HUDEP-2 (cell line): ENCODE measurements around the gene BOK.

Experiments used
- DNase-seq, 76 experiments: peaks; one replicate each; lab custom pipeline; 2025; ENCODE audit not compliant: unreplicated experiment in 76 of 76; lab: John Stamatoyannopoulos, UW

BOK gene

DNA sequence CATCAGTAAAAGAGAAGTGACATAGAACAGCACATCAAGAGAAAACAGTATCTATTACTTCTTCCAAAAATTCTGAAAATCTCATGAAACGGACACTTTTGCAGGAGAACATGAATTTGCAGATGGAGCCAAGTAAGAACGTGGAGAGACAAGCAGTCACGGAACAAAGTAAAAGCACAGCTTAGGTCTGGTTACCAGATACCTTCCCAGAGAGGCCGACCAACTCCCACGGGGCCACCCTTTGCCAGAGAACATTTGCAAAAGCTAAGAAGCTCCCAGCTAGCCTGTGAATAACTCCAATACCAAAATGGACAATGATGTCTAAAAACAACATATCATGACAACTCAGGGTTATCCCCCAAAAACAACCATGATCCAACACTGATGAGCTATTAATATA is 39.5 kb downstream of the BOK start:
- no peak for DNase-seq

DNA sequence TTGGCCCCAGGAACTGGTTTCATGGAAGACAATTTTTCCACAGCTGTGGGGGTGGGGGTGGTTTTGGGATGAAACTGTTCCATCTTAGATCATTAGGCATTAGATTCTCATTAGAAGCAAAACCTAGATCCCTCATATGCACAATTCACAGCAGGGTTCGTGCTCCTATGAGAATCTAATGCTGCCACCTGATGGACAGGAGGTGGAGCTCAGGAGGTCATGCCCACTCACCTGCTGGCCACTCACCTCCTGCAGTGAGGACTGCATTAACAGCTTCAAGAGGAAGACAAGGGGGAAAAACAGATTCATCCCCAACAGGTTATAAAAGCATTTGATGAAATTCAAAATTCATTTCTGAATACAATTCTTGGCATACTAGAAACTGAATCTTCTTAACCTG is 39.9 kb downstream of the BOK start:
- no peak for DNase-seq

DNA sequence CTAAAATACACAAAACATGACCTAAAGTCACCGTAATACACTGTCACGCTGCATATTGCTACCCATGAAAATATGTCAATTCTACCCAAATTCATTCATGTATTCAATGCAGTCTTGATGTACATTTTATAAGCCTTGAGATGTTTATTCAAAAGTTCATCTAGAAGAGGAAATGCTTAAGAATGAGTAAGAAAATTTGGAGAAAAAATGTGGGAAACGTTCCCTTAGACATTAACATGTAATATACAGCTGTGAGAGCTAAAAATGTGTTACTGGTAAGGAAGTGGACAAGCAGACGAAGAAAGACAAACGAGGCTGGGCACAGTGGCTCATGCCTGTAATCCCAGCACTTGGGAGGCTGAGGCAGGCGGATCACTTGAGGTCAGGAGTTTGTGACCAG is 41.1 kb downstream of the BOK start:
- DNase-seq = no peak

DNA sequence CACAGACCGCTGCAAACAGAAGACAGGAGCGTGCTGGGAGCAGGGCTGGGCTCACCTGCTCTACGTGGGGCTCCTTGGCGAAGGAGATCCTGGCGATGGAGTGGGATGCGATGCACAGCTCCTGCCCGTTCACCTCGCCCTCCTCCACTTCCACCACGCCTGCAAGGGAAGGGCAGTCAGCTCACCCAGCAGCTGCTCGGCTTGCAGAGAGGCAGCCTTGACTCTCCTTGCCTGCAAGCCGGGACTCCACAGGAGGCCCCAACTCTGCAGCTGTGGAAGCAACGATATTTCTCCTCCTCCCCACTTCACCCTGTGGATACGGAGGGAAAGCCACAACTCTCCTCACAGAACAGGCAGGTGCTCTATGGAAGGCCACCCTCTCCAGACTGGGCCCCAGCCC is 43.3 kb downstream of the BOK start:
- no peak for DNase-seq

DNA sequence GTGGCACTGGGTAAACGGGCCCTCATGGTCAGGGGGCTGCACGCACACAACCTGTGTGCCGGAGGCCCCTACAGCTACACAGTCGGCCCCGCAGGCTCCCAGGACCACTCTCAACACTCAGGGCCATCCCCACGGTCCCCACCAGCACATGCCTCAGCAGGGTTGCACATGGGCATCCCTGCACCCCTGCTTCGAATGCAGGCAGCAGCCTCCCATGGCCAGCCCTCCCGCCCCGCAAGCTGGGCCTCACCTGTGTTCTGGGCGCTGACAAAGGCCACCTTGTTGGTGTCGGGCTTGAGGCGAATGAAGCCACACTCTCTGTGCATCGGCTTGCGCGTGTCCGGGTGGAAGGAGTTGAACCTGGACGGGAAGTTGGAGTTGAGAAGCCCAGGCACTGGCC is 44.2 kb downstream of the BOK start:
- DNase-seq = no peak

DNA sequence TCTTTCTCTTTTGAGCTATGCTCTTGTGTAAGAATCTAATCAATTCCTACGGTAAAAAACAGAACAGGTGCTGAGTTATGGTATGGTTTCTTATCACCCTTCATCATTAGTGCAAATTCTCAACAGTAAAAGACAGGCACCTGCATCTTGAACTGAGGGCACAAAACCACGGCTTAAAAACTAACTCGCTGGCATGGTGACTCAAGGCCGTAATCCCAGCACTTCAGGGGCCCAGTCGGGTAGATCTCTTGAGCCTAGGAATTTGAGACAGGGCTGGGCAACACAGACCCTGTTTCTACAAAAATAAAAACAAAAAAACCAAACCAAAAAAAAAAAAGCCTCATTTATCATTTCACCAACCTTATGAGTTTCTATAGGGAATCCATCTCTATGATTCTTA is 45.1 kb downstream of the BOK start:
- no peak for DNase-seq

DNA sequence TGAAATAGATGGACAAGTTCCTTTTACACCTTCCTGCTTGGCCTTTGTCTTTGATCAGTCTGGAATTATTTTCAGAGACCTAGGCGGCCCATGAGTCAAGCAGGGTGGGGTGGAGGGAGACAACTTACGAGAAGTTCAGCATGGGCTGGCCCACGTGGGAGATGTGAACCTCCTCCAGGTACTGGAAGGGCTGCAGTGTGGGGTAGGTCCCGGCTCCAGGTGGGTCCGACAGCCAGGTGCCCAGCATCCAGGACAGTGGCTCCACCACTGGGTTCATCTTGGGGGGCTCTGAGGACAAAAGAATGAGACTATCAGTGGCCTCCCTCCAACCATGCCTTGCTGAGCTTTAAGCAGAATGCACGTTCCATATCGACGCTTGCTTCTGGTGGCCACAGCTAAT is 47.6 kb downstream of the BOK start:
- no peak for DNase-seq

DNA sequence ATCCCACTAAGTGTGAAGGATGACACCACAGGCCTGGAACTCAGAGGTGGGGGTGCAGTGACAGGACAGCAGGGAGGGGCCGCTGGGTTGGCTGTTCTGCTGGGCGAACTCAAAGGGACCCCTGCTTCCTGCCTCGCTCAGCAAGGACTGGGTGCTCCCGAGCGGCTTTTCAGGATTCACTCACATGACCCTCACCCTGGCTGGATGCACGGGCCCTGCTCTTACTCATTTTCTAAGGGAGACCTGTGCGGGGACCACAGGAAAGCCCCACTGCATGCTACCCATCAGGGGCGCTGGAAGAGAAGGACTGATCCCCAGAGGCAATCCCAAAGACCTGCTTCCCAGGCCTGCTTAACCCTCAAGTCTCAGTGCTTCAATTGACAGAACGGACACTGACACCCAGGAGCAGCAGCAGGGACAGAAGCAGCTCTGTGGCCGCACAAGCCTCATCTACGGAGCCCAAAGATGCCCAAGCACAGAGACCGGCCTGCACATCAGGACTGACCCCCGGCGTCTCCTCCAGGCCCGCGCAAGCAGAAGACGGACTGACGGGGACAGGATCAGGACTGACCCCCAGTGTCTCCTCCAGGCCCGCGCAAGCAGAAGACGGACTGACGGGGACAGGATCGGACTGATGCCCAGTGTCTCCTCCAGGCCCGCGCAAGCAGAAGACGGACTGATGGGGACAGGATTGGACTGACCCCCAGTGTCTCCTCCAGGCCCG is 48.8 kb downstream of the BOK start:
- DNase-seq = no peak

DNA sequence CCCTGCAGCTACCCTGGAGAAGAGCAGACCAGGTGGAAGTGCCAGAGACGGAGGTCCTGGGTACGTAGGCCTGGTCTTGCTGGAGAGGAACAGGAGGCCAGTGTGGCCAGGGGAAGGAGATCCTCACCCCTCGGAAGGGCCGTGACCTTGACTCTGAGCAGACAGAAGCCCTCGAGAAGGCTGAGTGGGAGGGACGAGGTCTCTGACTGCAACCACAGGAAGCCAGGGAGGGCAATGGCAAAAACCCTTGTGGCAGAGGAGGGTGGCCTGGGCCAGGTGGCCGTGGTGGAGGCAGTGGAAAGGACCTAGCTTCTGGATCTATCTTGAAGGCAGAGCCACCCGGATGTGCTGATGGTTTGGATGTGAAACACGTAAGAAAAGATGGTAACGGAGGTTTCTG is 50.3 kb downstream of the BOK start:
- no peak for DNase-seq

DNA sequence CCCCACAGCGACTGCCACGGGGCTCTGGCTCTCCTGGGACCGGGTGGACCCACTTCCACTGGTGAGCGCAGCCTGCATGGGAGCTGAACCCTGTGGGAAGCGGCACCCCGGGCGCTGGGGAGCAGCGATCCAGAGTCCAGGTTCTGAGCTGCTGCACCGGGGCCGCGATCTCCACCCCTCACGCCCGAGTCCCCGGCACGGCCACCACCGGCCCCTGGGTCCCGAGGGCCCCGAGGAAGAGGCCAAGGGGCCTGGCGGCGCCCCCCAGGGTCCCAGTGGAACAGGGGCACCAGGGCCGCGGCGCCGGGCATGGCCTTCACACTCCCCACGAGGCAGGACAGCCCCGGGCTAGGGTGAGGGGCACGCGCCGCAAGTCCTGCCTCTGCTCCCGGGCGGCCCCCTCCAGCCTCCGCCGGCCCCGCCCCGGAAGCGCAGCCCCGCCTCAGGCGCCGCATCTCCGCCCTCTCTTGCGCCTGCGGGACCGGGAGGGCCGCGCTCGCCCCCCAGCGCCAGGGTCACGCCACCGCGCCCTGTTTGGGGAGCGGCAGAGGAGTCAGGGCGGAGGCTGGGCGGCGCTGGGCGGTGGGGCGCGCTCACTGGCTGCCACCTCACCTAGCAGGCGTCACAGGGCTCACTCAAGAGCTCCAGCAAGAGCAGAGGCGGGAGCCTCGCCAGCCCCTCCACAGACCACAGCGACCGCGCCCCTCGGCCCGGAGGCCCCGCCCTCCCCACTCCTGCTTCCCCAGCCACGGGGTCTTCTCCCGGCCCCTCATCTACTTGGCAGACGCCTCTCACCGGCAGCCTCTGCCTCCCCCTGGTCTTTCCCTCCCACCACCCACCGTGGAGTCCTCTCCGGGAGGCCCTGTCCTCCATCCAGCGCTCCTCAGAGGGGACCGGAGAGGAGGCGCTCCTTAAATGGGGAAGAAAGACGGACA is 51.6 kb downstream of the BOK start:
- DNase-seq = peak in 74 of 76 experiments; percentile 20 to 97 (median 87)

DNA sequence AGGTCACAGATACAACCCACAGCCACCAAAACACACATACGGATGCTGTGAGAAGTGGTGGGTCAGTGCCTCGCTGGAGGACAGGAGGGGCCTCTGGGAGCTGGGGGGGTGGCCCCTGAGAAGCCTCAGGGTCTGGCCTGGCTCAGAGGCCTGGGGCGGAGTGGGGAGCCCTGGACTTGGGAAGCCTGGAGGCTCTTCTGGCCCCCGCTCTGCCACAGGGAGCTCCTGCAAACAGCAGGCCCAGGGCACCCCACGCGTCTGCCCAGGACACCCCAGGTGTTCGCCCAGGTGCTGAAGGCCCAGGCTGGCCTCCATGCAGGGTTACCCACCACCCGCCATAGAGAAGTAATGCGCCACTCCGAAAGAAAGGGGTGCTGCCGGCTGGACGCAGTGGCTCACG is 52.5 kb downstream of the BOK start:
- DNase-seq = no peak

DNA sequence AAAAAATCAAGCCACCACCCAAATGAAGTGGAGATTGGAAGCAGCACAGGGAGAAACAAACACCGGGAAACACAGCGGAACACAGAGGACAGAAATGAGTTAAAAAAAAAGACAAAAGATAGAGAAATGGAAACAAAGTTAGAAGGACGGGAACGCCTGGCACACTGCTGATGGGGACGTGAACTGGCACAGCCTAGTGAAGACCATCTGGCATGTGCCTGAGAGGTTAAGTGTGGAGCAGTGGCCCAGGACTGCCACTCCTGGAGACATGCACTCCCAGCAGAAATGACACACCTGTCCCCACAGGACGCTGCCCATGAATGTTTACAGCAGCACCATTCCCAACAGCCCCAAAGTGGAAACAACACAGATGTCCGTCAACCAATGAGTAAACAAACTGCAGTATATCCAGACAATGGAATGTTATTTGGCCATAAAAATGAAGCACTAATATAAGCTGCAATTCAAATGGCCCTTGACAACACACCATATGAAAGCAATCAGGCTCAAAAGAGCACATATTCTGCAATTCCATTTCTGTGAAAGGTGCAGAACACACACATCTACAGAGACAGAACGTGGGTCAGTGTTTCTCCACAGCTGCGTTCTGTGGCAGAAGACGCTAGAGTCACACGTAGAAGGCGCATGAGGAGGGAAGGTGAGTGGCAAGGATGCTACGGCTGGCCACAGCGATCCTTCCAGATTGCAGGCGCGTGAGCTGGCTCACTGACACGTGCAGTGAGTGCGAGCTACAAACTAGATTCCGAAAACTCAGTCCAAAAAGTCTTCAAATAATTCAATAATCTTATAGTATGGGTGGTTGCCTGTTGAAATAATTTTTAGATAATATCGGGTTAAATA is 53.8 kb downstream of the BOK start:
- DNase-seq = no peak

DNA sequence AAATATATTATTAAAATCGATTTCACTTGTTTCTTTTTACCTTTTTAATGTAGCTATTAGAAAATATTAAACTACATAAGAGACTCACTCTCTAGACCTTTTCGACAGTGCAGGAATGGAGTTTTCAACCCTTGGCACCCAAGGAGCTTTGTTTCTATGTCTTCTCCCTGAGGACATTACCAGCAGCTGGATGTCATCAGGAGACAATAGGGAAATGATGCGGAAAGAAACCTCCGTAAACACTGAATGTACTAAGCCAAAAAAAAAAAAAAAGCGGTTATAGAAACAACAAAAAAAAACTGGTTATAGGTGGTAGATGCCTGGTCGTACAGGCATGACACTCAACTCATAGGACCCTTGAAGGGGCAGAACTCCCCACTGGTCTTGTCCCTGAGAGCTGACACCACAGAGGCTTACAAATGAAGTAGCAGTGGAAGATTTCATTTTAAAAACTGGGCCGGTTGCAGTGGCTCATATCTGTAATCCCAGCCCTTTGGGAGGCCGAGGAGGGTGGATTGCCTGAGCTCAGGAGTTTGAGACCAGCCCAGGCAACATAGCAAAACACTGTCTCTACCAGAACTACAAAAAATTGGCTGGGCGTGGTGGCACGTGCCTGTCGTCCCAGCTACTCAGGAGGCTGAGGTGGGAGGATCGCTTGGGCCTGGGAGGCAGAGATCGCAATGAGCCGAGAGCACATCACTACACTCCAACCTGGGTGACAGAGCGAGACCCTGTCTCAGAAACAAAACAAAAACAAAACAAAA is 54.7 kb downstream of the BOK start:
- peak in 8 of 76 experiments; percentile 2 to 27 (median 20) for DNase-seq

DNA sequence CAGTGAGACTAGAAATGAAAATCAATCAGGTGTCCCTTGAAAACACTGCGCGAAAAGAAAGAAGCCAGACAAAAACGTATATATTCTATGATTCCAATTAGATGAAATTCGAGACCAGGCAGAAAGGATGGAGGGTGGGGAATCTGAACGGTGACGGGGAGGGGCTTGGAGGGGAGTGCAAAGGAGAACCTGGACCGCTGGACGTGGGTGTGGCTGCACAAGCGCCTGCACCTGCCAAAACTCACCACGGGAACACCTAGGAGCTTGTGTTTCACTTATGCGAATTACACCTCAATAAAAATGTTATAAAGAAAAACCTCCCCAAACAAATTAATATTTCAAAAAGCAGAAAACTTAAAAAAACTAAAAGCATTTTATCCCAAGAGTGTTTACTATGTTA is 56.5 kb downstream of the BOK start:
- no peak for DNase-seq

DNA sequence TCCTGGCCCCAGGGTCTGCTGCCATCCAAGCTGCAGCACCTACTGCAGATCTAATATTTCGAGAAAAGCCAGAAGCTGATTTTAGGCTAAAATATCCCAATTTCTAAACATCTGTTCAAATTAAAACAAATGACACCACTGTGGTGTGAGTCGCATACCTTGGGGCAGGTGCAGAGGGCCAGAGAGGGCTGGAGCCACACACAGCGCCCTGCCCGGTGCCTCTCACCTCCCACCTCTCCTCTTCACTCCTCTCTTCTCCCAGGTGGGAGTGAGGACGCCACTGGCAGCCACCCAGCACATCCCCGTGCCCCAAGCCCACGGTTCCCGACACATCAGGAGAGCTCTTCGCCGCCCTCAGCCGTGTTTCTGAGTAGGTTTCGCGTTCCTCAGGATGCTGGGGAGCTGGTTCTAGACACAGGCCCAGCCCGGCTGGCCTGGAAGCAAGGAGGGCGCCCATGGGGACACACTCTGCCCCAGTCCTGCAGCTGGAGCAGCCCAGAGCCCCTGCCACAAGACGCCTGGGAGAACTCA is 57.0 kb downstream of the BOK start:
- DNase-seq = no peak

DNA sequence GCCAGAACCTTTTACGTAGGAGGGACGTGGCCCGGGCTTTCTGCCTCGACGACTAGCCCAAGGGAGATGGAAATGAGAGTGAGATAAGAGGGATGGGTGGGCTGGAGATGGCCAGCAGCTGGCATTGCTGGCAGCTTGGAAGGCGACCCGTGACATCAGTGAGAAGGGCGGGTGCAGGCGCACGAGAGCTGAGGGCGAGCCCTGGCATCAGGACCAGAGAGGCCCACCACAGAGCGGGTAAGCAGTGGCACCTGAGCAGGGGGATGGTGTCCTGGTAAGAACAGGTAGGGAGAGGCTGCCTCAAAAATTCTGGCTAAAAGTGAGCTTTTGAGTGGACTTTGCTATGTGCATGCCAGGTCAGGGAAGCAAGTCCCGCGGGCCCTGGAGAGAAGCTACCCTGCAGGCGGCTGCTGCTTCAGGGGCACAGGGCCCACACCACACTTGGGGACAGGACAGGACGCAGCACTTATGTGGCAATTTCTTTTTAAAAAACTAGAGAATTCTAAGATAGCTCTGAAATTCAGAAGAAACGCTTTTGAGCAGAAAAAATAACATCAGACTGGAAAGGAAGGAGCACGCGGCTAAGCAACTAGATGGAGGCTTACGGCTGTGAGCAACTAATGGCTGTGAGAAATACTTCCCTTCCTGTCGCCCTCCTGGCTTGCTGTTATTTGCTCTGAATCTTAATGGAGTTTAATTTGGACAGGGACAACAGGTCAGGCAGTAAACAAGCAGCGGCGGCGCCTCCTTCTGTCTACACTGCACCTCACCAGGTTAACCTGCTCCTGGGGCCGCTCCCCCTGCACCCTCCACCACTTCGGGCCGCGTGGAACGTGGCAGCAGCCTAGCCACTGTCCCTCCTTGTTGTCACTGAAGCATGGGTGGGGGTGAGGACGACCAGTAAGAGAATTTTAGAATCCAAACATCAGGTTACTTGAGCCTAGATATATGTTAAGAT is 57.9 kb downstream of the BOK start:
- no peak for DNase-seq

DNA sequence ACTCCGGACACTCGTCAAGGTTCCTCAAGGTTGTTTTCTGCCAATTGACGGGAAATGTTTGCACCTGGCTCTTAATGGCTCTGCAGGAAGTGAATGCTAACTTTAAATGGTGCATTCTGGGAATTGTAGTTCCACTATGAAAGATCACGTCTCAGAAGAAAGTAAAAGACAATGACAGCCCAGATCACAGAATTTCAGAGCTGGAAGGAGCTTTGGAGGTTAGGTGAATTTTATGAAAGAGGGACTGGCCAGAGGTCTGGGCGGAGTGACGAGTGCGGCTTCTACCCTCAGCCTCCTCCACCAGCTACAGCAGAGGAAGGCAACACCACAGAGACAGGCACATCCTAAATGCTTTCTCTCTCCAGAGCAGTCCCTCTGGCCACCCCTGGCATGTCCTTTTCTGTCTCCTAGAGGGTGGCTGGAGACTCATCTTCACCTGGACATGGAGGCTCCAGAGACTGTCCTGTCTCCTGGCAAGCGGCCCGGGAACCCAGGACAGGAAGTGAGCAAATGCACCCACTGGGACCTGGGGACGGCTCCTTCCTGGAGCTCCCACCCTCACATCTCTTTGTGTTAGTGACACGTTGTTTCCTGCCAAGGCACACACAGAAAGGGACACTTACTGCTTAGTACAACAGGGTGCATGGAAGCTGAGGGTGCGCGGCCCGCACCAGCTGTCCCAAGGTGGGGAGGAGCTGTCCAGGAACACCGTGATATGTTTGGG is 59.0 kb downstream of the BOK start:
- no peak for DNase-seq

DNA sequence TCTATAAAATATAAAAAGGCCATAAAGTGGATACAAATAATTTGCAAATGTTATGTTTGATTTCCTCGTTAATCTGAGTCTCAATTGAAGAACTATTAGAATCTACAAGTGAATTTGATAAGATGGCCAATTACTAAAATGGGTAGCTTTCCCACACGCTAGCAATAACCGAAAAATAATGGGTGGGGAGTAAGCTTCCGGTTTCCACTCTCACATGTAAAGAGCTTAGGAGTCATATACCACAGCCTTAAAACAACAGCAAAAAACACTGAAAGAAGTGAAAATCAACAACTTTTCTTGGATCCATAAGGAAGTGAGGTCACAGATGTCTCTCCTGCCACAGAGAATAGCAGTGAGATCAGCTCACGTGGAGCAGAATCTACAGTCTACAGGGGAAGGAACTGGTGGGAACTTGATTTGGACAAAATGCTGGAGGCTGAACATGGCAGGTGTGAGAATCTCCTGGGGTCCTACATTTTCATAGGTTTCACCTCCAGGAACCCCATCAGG is 59.8 kb downstream of the BOK start:
- DNase-seq = no peak
